KMS-11 (cell line): ENCODE data around the gene KIF26B.

Experiments used
- H2AFZ ChIP-seq: fragments of 200-600 bp; sonication (generic); 2 replicates; pipeline ENCODE4 v1.6.1; 2016; ENCODE audit warnings: antibody characterized with exemption, mixed run types, low read depth
- H3K27ac ChIP-seq: fragments of 200-600 bp; sonication (generic); 2 replicates; pipeline ENCODE4 v1.6.1; 2016; ENCODE audit warnings: mild to moderate bottlenecking, mixed run types
- H3K27me3 ChIP-seq: fragments of 200-600 bp; sonication (generic); 2 replicates; pipeline ENCODE4 v1.6.1; 2017; ENCODE audit warnings: mild to moderate bottlenecking, low read depth, mixed run types, moderate library complexity; ENCODE audit not compliant: insufficient read depth
- H3K36me3 ChIP-seq: fragments of 200-600 bp; sonication (generic); 2 replicates; pipeline ENCODE4 v1.6.1; 2017; ENCODE audit warnings: mild to moderate bottlenecking, mixed run types; ENCODE audit not compliant: insufficient read depth
- H3K4me1 ChIP-seq: fragments of 200-600 bp; sonication (generic); 2 replicates; pipeline ENCODE4 v1.6.1; 2016; ENCODE audit warnings: mild to moderate bottlenecking, low read depth, mixed run types; ENCODE audit not compliant: poor library complexity, severe bottlenecking
- H3K4me2 ChIP-seq: fragments of 200-600 bp; sonication (generic); 2 replicates; pipeline ENCODE4 v1.7.0; 2016; ENCODE audit warnings: mild to moderate bottlenecking, mixed run types
- H3K4me3 ChIP-seq: fragments of 200-600 bp; sonication (generic); IDR thresholded peaks from 2 replicates; pipeline ENCODE4 v1.6.1; 2017; ENCODE audit warnings: low read depth, low read length, mixed read lengths; ENCODE audit not compliant: insufficient read depth
- H3K79me2 ChIP-seq: fragments of 200-600 bp; sonication (generic); 2 replicates; pipeline ENCODE4 v1.6.1; 2016; ENCODE audit warnings: low read depth, mixed run types; ENCODE audit not compliant: insufficient read depth
- H3K9ac ChIP-seq: fragments of 200-600 bp; sonication (generic); 2 replicates; pipeline ENCODE4 v1.6.1; 2016; ENCODE audit warnings: mild to moderate bottlenecking, mixed run types
- H4K20me1 ChIP-seq: fragments of 200-600 bp; sonication (generic); 2 replicates; pipeline ENCODE4 v1.6.1; 2016; ENCODE audit warnings: mild to moderate bottlenecking, mixed run types; ENCODE audit not compliant: insufficient read depth
- TF ChIP-seq, protein P1 (sequence below): fragments of 200-600 bp; sonication (generic); conservative IDR thresholded peaks from 2 replicates; pipeline ENCODE4 v1.6.1; 2017; ENCODE audit warnings: low read depth, mild to moderate bottlenecking, antibody characterized with exemption, low read length, moderate library complexity, mixed read lengths

Gene KIF26B

DNA sequence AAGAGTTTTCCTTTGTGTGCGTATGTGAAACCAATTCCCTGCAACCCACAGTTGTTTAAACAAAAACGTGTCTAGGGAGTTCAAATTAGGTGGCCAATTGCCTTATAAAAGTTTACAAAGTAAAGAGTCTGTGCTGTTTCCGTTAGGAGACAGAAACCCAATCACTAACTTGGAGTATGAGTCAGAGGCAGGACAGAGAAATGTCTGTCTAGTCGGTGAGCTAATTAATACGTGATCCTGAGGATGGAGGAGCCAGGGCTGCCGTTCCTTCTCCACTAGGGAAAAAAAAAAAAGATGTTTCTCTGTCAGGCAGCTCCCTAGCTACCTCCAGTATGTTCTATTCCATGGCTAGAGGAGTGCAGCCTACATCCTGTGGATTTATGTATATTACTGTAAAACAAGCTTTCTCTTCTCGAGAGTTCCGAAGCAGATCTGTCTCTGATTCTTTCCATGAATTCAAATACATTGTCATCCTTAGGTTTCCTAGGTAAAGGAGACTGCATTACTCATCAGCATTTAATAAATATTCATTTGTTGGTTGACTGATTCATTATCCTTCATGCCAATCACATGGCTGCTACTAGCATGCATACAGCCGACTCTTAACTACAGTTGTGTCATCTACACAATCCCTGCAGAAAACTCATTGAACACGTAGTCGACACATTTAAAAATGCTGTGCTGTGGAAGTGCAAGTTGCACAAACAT lies 430.6 kb downstream of the KIF26B start:
- Histone ChIP-seq H2AFZ (no peak overlapping the region), H3K9ac (no peak overlapping the region), H4K20me1 (no peaks in the 10 kb centered on the region), H3K27ac (no peak overlapping the region), H3K4me3 (no peak overlapping the region), H3K79me2 (no peaks in the 10 kb centered on the region), H3K4me1 (no peaks in the 10 kb centered on the region), H3K4me2 (no peak overlapping the region), H3K27me3 (no peaks in the 10 kb centered on the region), H3K36me3 (no peaks in the 10 kb centered on the region)
- TF ChIP-seq, protein P1, sequence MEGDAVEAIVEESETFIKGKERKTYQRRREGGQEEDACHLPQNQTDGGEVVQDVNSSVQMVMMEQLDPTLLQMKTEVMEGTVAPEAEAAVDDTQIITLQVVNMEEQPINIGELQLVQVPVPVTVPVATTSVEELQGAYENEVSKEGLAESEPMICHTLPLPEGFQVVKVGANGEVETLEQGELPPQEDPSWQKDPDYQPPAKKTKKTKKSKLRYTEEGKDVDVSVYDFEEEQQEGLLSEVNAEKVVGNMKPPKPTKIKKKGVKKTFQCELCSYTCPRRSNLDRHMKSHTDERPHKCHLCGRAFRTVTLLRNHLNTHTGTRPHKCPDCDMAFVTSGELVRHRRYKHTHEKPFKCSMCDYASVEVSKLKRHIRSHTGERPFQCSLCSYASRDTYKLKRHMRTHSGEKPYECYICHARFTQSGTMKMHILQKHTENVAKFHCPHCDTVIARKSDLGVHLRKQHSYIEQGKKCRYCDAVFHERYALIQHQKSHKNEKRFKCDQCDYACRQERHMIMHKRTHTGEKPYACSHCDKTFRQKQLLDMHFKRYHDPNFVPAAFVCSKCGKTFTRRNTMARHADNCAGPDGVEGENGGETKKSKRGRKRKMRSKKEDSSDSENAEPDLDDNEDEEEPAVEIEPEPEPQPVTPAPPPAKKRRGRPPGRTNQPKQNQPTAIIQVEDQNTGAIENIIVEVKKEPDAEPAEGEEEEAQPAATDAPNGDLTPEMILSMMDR = no peak

DNA sequence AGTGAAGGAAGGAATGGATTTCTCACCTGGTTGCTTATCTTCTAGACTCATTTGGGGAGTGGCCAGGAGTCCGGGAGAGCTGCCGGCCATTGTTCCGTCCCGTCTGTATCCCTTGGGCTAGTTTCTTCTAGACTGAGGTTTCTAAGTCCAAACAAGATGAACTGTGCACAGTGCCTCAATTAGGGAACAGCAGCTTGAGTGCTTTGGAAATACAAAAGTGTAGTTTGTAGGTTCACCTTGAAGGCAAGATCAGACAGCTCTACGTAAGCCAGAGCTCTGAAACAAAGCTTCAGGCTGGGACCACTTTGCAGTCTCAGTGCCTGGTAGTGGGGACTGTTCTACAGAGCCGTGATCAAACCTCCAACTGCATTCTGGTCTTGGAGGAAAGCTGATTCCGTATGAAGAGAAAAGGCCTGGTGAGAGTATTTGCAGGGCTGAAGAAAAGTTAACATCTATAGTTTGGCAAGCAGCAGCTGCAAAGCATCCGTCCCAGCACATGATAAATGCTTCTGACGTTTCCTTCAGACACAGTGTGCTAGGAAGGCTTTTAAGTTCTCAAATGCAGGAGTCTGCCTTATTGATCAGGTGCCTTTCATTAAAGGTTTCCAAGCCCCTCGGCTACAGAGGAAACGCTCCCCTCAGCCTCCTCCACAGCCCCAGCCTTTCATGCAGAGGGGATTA lies 432.8 kb downstream of the KIF26B start:
- H3K9ac ChIP-seq = no peak overlapping the region
- no peak overlapping the region for H3K27ac ChIP-seq
- TF ChIP-seq, protein P1 = no peak
- no peaks in the 10 kb centered on the region for H3K79me2 ChIP-seq
- no peaks in the 10 kb centered on the region for H3K4me1 ChIP-seq
- no peak overlapping the region for H2AFZ ChIP-seq
- no peaks in the 10 kb centered on the region for H3K36me3 ChIP-seq
- H4K20me1 ChIP-seq = no peaks in the 10 kb centered on the region
- no peak overlapping the region for H3K4me2 ChIP-seq
- H3K4me3 ChIP-seq = no peak overlapping the region
- no peaks in the 10 kb centered on the region for H3K27me3 ChIP-seq

GRCh38 chr1:245588116-245588639 lies 433.4 kb downstream of the KIF26B start:
- H3K9ac ChIP-seq = no peak overlapping the region
- H3K4me1 ChIP-seq = no peaks in the 10 kb centered on the region
- no peaks in the 10 kb centered on the region for H3K27me3 ChIP-seq
- H3K79me2 ChIP-seq = no peaks in the 10 kb centered on the region
- H4K20me1 ChIP-seq = no peaks in the 10 kb centered on the region
- no peak overlapping the region for H3K27ac ChIP-seq
- H2AFZ ChIP-seq = no peak overlapping the region
- TF ChIP-seq, protein P1 = no peak
- no peak overlapping the region for H3K4me3 ChIP-seq
- H3K4me2 ChIP-seq = no peak overlapping the region
- H3K36me3 ChIP-seq = no peaks in the 10 kb centered on the region

- H3K79me2 ChIP-seq = no peaks in the 10 kb centered on the region
- H3K4me2 ChIP-seq = no peak overlapping the region
- no peak overlapping the region for H2AFZ ChIP-seq
- no peaks in the 10 kb centered on the region for H3K27me3 ChIP-seq
- no peak overlapping the region for H3K4me3 ChIP-seq
- no peaks in the 10 kb centered on the region for H4K20me1 ChIP-seq
- no peaks in the 10 kb centered on the region for H3K4me1 ChIP-seq
- TF ChIP-seq, protein P1 = no peak
- no peak overlapping the region for H3K9ac ChIP-seq
- no peak overlapping the region for H3K27ac ChIP-seq
- H3K36me3 ChIP-seq = no peaks in the 10 kb centered on the region
Observed at GRCh38 chr1:245589316-245589715, 434.5 kb downstream of the KIF26B start.
